Measurements from ENCODE around the gene PHACTR1.

DNA sequence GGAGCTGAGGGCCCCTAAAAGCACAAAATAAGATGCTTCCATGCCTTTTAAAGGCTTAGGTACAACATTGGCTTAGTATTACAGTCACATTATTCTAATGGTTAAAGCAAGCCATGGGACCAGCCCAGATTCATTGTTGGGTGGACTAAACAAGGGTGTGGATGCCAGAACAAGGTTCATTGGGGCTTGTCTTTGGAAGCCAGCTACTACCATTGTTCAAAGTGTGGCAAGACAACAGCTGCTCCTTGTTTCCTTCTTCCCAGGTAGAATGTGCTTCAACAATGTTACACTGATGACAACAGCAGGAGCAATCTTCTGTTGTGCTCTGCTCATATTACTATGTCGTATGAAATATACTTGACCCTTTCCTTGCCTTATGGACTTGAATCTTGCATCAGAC is 350.3 kb downstream of the PHACTR1 start:
- TF ChIP-seq CTCF (IDR thresholded peaks at IDR 0.05) (no peak), POLR2A (IDR thresholded peaks at IDR 0.05) (no peak), POLR2AphosphoS5 (IDR thresholded peaks at IDR 0.05; ENCODE audit: insufficient read depth in 1 of 2, low read depth in 1 of 2) (no peak)
